Endothelial cell of umbilical vein (primary cell): ENCODE measurements around the gene TRIM17. TPM values are rescaled to one million over a fixed set of nuclear protein-coding genes. Genes with fewer than 3 reads are reported as not detected.

Experiments
- BruUV-seq: library from RNA; stranded (reverse); fragments of 400-500 nt; replicated peaks from 2 replicates; lab custom pipeline; 2021; lab: Mats Ljungman, UMichigan
- CTCF ChIA-PET: fragments of 300-600, 350-600 bp; sonication (Branson Sonifier 250); formaldehyde crosslinking; loops from one replicate; lab custom pipeline; 2021; ENCODE audit warnings: antibody characterized with exemption, inconsistent platforms; lab: Charles Lee
- POLR2A ChIA-PET: fragments of 300-600, 350-600 bp; sonication (Branson Sonifier 250); formaldehyde crosslinking; loops from one replicate; lab custom pipeline; 2021; ENCODE audit warnings: antibody characterized with exemption, inconsistent platforms; lab: Charles Lee
- DNase-seq: peaks from one replicate; pipeline ENCODE4 v3.0.0-alpha.2; 2011; ENCODE audit warnings: low read depth, low spot score
- FAIRE-seq: peaks from 2 replicates; lab custom pipeline; 2011; peaks lifted over from hg19 to GRCh38; lab: Jason Lieb, UNC
- H2AFZ ChIP-seq: 2 replicates; pipeline ENCODE4 v1.6.0; 2012; ENCODE audit warnings: low read depth, low read length, control low read depth, inconsistent platforms
- H3K27ac ChIP-seq: 2 replicates; pipeline ENCODE4 v1.5.1; 2011; ENCODE audit warnings: low read depth, mild to moderate bottlenecking, control low read depth, low read length, moderate library complexity; ENCODE audit not compliant: insufficient read depth
- H3K27me3 ChIP-seq, 2 experiments: 2 replicates each; pipeline versions ENCODE4 v1.6.0 to v1.6.1; 2011; ENCODE audit warnings: low read length in 2 of 2, mixed read lengths in 1 of 2; ENCODE audit not compliant: control insufficient read depth in 2 of 2, insufficient read depth in 2 of 2
- H3K36me3 ChIP-seq, 2 experiments: 2 replicates in 1 of 2; 3 replicates in 1 of 2; pipeline ENCODE4 v1.5.1; 2011; ENCODE audit warnings: low read length in 2 of 2, mild to moderate bottlenecking in 1 of 2, moderate library complexity in 1 of 2; ENCODE audit not compliant: control insufficient read depth in 2 of 2, insufficient read depth in 2 of 2; ENCODE audit errors: extremely low read depth in 1 of 2
- H3K4me1 ChIP-seq: 3 replicates; pipeline ENCODE4 v1.5.1; 2011; ENCODE audit warnings: mild to moderate bottlenecking, low read length; ENCODE audit not compliant: control insufficient read depth, insufficient read depth; ENCODE audit errors: extremely low read depth
- H3K4me2 ChIP-seq: 2 replicates; pipeline ENCODE4 v1.6.1; 2011; ENCODE audit warnings: low read length, control low read depth, mixed read lengths; ENCODE audit not compliant: insufficient read depth
- H3K4me3 ChIP-seq, 3 experiments: fragments of 200-600 bp in 1 of 3; sonication (generic), shearing (Covaris generic) in 1 of 3; replicated peaks in 1 of 3; 2 replicates each; pipeline ENCODE4 v1.5.1; 2011 to 2016; ENCODE audit warnings: control low read depth in 3 of 3, low read length in 3 of 3, mild to moderate bottlenecking in 2 of 3, inconsistent platforms in 1 of 3, low read depth in 1 of 3, moderate library complexity in 1 of 3; ENCODE audit not compliant: insufficient read depth in 1 of 3
- H3K79me2 ChIP-seq: 2 replicates; pipeline ENCODE4 v1.6.0; 2012; ENCODE audit warnings: low read length, inconsistent platforms; ENCODE audit not compliant: control insufficient read depth, insufficient read depth
- H3K9ac ChIP-seq: replicated peaks from 2 replicates; pipeline ENCODE3; 2011; ENCODE audit warnings: low read length, control low read depth; ENCODE audit not compliant: insufficient read depth; ENCODE audit errors: extremely low read depth
- H3K9me1 ChIP-seq: replicated peaks from 3 replicates; pipeline ENCODE4 v1.6.0; 2011; ENCODE audit warnings: mild to moderate bottlenecking, low read length; ENCODE audit not compliant: control insufficient read depth, insufficient read depth; ENCODE audit errors: extremely low read depth
- H3K9me3 ChIP-seq: replicated peaks from 2 replicates; pipeline ENCODE4 v1.5.1; 2012; ENCODE audit warnings: low read length, inconsistent platforms; ENCODE audit not compliant: control insufficient read depth, insufficient read depth
- H4K20me1 ChIP-seq: replicated peaks from 2 replicates; pipeline ENCODE3; 2011; ENCODE audit warnings: mild to moderate bottlenecking, low read length; ENCODE audit not compliant: control insufficient read depth, insufficient read depth; ENCODE audit errors: extremely low read depth
- CTCF ChIP-seq, 2 donors: IDR thresholded peaks; 1 replicate in 1 of 2; 2 replicates in 1 of 2; pipeline ENCODE4 v1.5.1; 2011; ENCODE audit warnings: low read length in 2 of 2, mild to moderate bottlenecking in 2 of 2, moderate library complexity in 2 of 2, control low read depth in 1 of 2, inconsistent platforms in 1 of 2, low read depth in 1 of 2; ENCODE audit not compliant: insufficient read depth in 1 of 2; ENCODE audit errors: extremely low read depth in 1 of 2
- EZH2 ChIP-seq: IDR thresholded peaks from 2 replicates; pipeline ENCODE4 v1.6.1; 2012; ENCODE audit warnings: borderline replicate concordance, low read depth, mild to moderate bottlenecking, moderate library complexity, low read length, inconsistent platforms; ENCODE audit not compliant: severe bottlenecking
- FOS ChIP-seq: IDR thresholded peaks from 2 replicates; pipeline ENCODE4 v1.6.1; 2011; ENCODE audit warnings: mild to moderate bottlenecking, low read length, moderate library complexity, borderline replicate concordance; ENCODE audit not compliant: insufficient read depth
- GATA2 ChIP-seq: IDR thresholded peaks from 2 replicates; pipeline ENCODE4 v1.7.0; 2011; ENCODE audit warnings: low read depth, mild to moderate bottlenecking, moderate library complexity, mixed read lengths, low read length; ENCODE audit not compliant: insufficient read length, insufficient read depth
- JUN ChIP-seq: IDR thresholded peaks from 2 replicates; pipeline ENCODE4 v1.6.1; 2011; ENCODE audit warnings: borderline replicate concordance, low read depth; ENCODE audit not compliant: insufficient read length, insufficient read depth
- MYC ChIP-seq: IDR thresholded peaks from one replicate; pipeline ENCODE4 v1.6.1; 2011; ENCODE audit warnings: mild to moderate bottlenecking, low read depth, low read length
- POLR2A ChIP-seq: IDR thresholded peaks from 2 replicates; pipeline ENCODE4 v1.6.1; 2012; ENCODE audit warnings: low read depth, mild to moderate bottlenecking, control low read depth, low read length
- POLR2AphosphoS5 ChIP-seq: IDR thresholded peaks from 2 replicates; pipeline ENCODE4 v1.6.1; 2012; ENCODE audit warnings: low read depth, mild to moderate bottlenecking, control low read depth, low read length, moderate library complexity; ENCODE audit not compliant: insufficient read depth
- dilution Hi-C: fragments of 300-500 bp; cut with MboI; formaldehyde crosslinking; loops from one replicate; pipeline ENCODE4 v1.15.0; 2019; ENCODE audit warnings: low sequenced_read_pairs; ENCODE audit not compliant: extremely low pct_ligation_motif_present
- intact Hi-C: fragments of 100-400 bp; cut with micrococcal nuclease; formaldehyde crosslinking; loops from one replicate; pipeline ENCODE4 v1.10.0; 2022
- polyA plus RNA-seq, 4 experiments: library from polyadenylated mRNA; depleted of rRNA in 3 of 4; stranded (reverse) in 3 of 4; unstranded in 1 of 4; fragments of >200 nt; gene quantifications; 2 replicates each; pipeline versions ENCODE4 v1.2.1 to v1.2.3, GENCODE V29; 2011 to 2012; ENCODE audit warnings: missing spikeins in 1 of 4
- total RNA-seq: library from RNA; stranded (reverse); gene quantifications from 2 replicates; pipeline ENCODE4 v1.2.3, GENCODE V29; 2021
- TF ChIP-seq, protein P1 (sequence below): IDR thresholded peaks from 2 replicates; pipeline ENCODE4 v1.6.1; 2011; ENCODE audit not compliant: insufficient read depth, insufficient read length

TRIM17 gene
- total and polyA plus RNA-seq, 2 donors (not counting 3 experiments of a cell fraction or from before 2014, with no cell fraction given), result not detected

GRCh38 chr1:228424685-228425660 is 8.3 kb upstream of the TRIM17 start:
- FAIRE-seq (no peak), DNase-seq (no peak)
- no peak overlapping the region for H3K4me3 ChIP-seq
- H3K79me2 ChIP-seq, result no peaks in the 10 kb centered on the region
- no peak overlapping the region for H3K27ac ChIP-seq
- BruUV-seq, result no TSS peak
- H3K9me1 ChIP-seq, result no peaks in the 10 kb centered on the region
- POLR2A ChIA-PET, result no interaction called here
- dilution Hi-C loops, result no loop called here
- no peak overlapping the region for H3K4me2 ChIP-seq
- H3K27me3 ChIP-seq, result peaks cover 9 to 11% of the 10 kb centered on the region in 2 experiments
- no peaks in the 10 kb centered on the region for H3K36me3 ChIP-seq
- H3K9ac ChIP-seq, result no peak overlapping the region
- CTCF ChIA-PET, result interaction anchor here (1.3 kb wide), 1 partner anchor 13 kb away, joined by 6 read pairs; no protein-coding TSS in a partner anchor
- intact Hi-C loops, result no loop called here
- no peak for TF ChIP-seq CTCF (IDR thresholded peaks at IDR 0.05; ENCODE audit: extremely low read depth in 1 of 2, insufficient read depth in 1 of 2, low read depth in 1 of 2, low read length in 2 of 2)
- no peak for TF ChIP-seq FOS
- TF ChIP-seq, protein P1, sequence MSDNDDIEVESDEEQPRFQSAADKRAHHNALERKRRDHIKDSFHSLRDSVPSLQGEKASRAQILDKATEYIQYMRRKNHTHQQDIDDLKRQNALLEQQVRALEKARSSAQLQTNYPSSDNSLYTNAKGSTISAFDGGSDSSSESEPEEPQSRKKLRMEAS, result no peak
- TF ChIP-seq POLR2A, result no peak
- no peak for TF ChIP-seq POLR2AphosphoS5
- no peak for TF ChIP-seq JUN
- no peak for TF ChIP-seq EZH2
- no peak for TF ChIP-seq GATA2
- TF ChIP-seq MYC, result no peak
- no peaks in the 10 kb centered on the region for H4K20me1 ChIP-seq
- no peak overlapping the region for H2AFZ ChIP-seq
- H3K4me1 ChIP-seq, result no peaks in the 10 kb centered on the region
- no peaks in the 10 kb centered on the region for H3K9me3 ChIP-seq
